AG04450 (cell line): ENCODE measurements around the gene CCM2. TPM values are rescaled to one million over a fixed set of nuclear protein-coding genes. Genes with fewer than 3 reads are reported as not detected.
"Not testable (repeated sequence)": the region's sequence is repeated elsewhere in the genome, so short reads cannot be mapped to it uniquely, and the experiment has no call there.

Experiments
- CTCF ChIA-PET: fragments of 300-600, 350-600 bp; formaldehyde crosslinking; extraction: SDS; loops from one replicate; lab custom pipeline; 2022; ENCODE audit warnings: antibody characterized with exemption, inconsistent platforms; lab: Charles Lee
- POLR2A ChIA-PET: fragments of 350-600 bp; formaldehyde crosslinking; extraction: SDS; loops from one replicate; lab custom pipeline; 2021; ENCODE audit warnings: antibody characterized with exemption, inconsistent platforms; lab: Yijun Ruan, JAX
- DNase-seq: peaks from one replicate; pipeline ENCODE4 v3.0.0-alpha.2; 2011; ENCODE audit warnings: low read depth, low spot score
- H3K27ac ChIP-seq: one replicate; pipeline ENCODE4 v1.5.1; 2012; ENCODE audit warnings: low read depth, low read length, control low read depth
- H3K27me3 ChIP-seq: one replicate; pipeline ENCODE4 v1.6.0; 2012; ENCODE audit warnings: low read length; ENCODE audit not compliant: control insufficient read depth, insufficient read depth
- H3K4me3 ChIP-seq: 2 replicates; pipeline ENCODE4 v1.5.1; 2011; ENCODE audit warnings: mild to moderate bottlenecking, low read depth, low read length, control low read depth
- H3K9me3 ChIP-seq: 2 replicates; pipeline ENCODE4 v1.5.1; 2012; ENCODE audit warnings: low read length; ENCODE audit not compliant: control insufficient read depth, insufficient read depth
- polyA plus RNA-seq: library from polyadenylated mRNA; depleted of rRNA; stranded (reverse); fragments of >200 nt; gene quantifications from 2 replicates; pipeline ENCODE4 v1.2.3, GENCODE V29; 2011
- TF ChIP-seq, protein P1 (sequence below): IDR thresholded peaks from 2 replicates; pipeline ENCODE4 v1.5.1; 2011; ENCODE audit warnings: low read depth, low read length, control low read depth, inconsistent platforms

Gene CCM2
- polyA plus RNA-seq, 1 experiment = 24.7 TPM

GRCh38 chr7:45107356-45107755, 107.4 kb downstream of the CCM2 start:
- ChIA-PET POLR2A (no interaction called here), CTCF (interaction anchor here (0.9 kb wide), 1 partner anchor 29 kb away, joined by 4 read pairs; no protein-coding TSS in a partner anchor)
- Histone ChIP-seq H3K4me3 (no peak overlapping the region), H3K9me3 (no peaks in the 10 kb centered on the region; the same call in 1 of the 2 replicates), H3K27me3 (no peaks in the 10 kb centered on the region), H3K27ac (no peak overlapping the region)
- no peak for DNase-seq
- TF ChIP-seq, protein P1, sequence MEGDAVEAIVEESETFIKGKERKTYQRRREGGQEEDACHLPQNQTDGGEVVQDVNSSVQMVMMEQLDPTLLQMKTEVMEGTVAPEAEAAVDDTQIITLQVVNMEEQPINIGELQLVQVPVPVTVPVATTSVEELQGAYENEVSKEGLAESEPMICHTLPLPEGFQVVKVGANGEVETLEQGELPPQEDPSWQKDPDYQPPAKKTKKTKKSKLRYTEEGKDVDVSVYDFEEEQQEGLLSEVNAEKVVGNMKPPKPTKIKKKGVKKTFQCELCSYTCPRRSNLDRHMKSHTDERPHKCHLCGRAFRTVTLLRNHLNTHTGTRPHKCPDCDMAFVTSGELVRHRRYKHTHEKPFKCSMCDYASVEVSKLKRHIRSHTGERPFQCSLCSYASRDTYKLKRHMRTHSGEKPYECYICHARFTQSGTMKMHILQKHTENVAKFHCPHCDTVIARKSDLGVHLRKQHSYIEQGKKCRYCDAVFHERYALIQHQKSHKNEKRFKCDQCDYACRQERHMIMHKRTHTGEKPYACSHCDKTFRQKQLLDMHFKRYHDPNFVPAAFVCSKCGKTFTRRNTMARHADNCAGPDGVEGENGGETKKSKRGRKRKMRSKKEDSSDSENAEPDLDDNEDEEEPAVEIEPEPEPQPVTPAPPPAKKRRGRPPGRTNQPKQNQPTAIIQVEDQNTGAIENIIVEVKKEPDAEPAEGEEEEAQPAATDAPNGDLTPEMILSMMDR = no peak

GRCh38 chr7:45108863-45109262, 108.9 kb downstream of the CCM2 start:
- TF ChIP-seq, protein P1 = no peak
- Histone ChIP-seq H3K9me3 (no peaks in the 10 kb centered on the region; the same call in 1 of the 2 replicates), H3K27ac (no peak overlapping the region), H3K27me3 (no peaks in the 10 kb centered on the region), H3K4me3 (no peak overlapping the region)
- CTCF ChIA-PET = interaction anchor here (0.5 kb wide), 1 partner anchor 100 kb away, joined by 3 read pairs; no protein-coding TSS in a partner anchor
- POLR2A ChIA-PET = no interaction called here
- DNase-seq = no peak

- H3K9me3 ChIP-seq = no peaks in the 10 kb centered on the region; the same call in 1 of the 2 replicates
- peak; percentile 74 for DNase-seq
- ChIA-PET POLR2A (interaction anchor here (0.6 to 1.2 kb wide), 7 partner anchors 22 to 1936 kb away, joined by 3 to 5 read pairs (median 3); partner anchors contain the start of gene H2AZ2), CTCF (interaction anchor here (0.9 to 1.3 kb wide), 2 partner anchors 25 to 138 kb away, joined by 3 read pairs; no protein-coding TSS in a partner anchor)
- TF ChIP-seq, protein P1 = peak; percentile 37
- peak within 1 kb of the TSS; percentile 96 for H3K27ac ChIP-seq
- H3K27me3 ChIP-seq = peaks cover 6% of the 10 kb centered on the region
- peak within 1 kb of the TSS; percentile 96 for H3K4me3 ChIP-seq
Measured at GRCh38 chr7:45111298-45112223, 111.6 kb downstream of the CCM2 start, which contains the start of gene TBRG4. Gene TBRG4 (minus strand): TSS chr7:45111697. CDS start chr7:45109237, 2,460 bp downstream.

GRCh38 chr7:45112648-45113047, 112.6 kb downstream of the CCM2 start:
- TF ChIP-seq, protein P1 = no peak
- peaks cover 16% of the 10 kb centered on the region for H3K27me3 ChIP-seq
- no peak overlapping the region for H3K27ac ChIP-seq
- peak overlapping the region; percentile 96 for H3K4me3 ChIP-seq
- no peaks in the 10 kb centered on the region; the same call in 1 of the 2 replicates for H3K9me3 ChIP-seq
- DNase-seq = no peak
- CTCF ChIA-PET = no interaction called here
- POLR2A ChIA-PET = no interaction called here

DNA sequence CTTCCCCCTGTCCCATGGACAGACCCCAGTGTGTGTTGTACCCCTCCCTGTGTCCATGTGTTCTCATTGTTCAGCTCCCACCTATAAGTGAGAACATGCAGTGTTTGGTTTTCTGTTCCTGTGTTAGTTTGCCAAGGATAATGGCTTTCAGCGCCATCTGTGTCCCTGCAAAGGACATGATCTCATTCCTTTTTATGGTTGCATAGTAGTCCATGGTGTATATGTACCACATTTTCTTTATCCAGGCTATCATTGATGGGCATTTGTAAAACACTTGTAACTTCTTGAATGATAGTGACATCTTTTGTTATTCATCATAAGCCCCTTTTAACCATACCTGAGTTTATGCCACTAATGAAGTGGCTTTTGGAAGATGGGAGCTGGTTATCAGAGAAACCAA, 114.3 kb downstream of the CCM2 start:
- H3K27me3 ChIP-seq = peaks cover 23% of the 10 kb centered on the region
- POLR2A ChIA-PET, H3K9me3 ChIP-seq, DNase-seq, H3K4me3 ChIP-seq, H3K27ac ChIP-seq: not testable (repeated sequence)
- CTCF ChIA-PET = interaction anchor here (1.0 to 4.2 kb wide), 3 partner anchors 22 to 232 kb away, joined by 3 to 16 read pairs (median 4); no protein-coding TSS in a partner anchor
